Testis (tissue), 3 donors: ENCODE results near the gene TUBGCP3. TPM values are rescaled to one million over a fixed set of nuclear protein-coding genes. Genes with fewer than 3 reads are reported as not detected.

Experiments used
- DNase-seq: peaks from one replicate; pipeline ENCODE4 v3.0.0-alpha.2; 2019
- H3K27ac ChIP-seq, 2 donors: fragments of 200-600 bp; sonication (generic); one replicate each; pipeline ENCODE4 v1.5.1; 2019
- H3K27me3 ChIP-seq: fragments of 200-600 bp; sonication (generic); one replicate; pipeline ENCODE4 v1.5.1; 2019
- H3K36me3 ChIP-seq: fragments of 200-600 bp; sonication (generic); one replicate; pipeline ENCODE4 v1.5.1; 2017; ENCODE audit warnings: low read depth; ENCODE audit errors: missing control alignments
- H3K4me1 ChIP-seq: fragments of 200-600 bp; sonication (generic); one replicate; pipeline ENCODE4 v1.5.1; 2019
- H3K4me3 ChIP-seq, 2 donors: fragments of 200-600 bp; sonication (generic); one replicate each; pipeline ENCODE4 v1.5.1; 2017 to 2019
- H3K9me3 ChIP-seq: fragments of 200-600 bp; sonication (generic); one replicate; pipeline ENCODE4 v1.5.1; 2017
- POLR2A ChIP-seq: fragments of 450-650 bp; IDR thresholded peaks from one replicate; pipeline ENCODE4 v1.6.1; 2017; ENCODE audit warnings: antibody characterized with exemption, mild to moderate bottlenecking, moderate library complexity
- WGBS, 2 donors: methylation state at CpG; one replicate each; pipeline ENCODE4 v1.1.5; 2018; 5-methylcytosine and 5-hydroxymethylcytosine counted together
- intact Hi-C: fragments of 100-400 bp; cut with DNase I; formaldehyde crosslinking; loops from one replicate; pipeline ENCODE4 v1.15.1; 2023; ENCODE audit warnings: low total_unique reads
- polyA plus RNA-seq: library from polyadenylated mRNA; stranded (reverse); fragments of 350-450 nt; fragmentation: Illumina TruSeq; extraction: RNeasy Lipid Tissue Mini Kit (QIAGEN cat#74804); gene quantifications from one replicate; pipeline ENCODE4 v1.2.3, GENCODE V29; 2014; ENCODE audit warnings: low read depth, low replicate concordance; ENCODE audit not compliant: insufficient read depth
- total RNA-seq, 2 donors: library from RNA; depleted of rRNA; stranded (reverse); fragments of >200 nt; gene quantifications; one replicate each; pipeline ENCODE4 v1.2.3, GENCODE V29; 2016
- TF ChIP-seq, protein P1 (sequence below), 3 experiments: fragments of 450-650 bp in 2 of 3; fragments of 200-600 bp in 1 of 3; sonication (generic) in 1 of 3; IDR thresholded peaks; one replicate each; pipeline ENCODE4 v1.5.1; 2016 to 2019; ENCODE audit warnings: antibody characterized with exemption in 3 of 3, mild to moderate bottlenecking in 2 of 3, moderate library complexity in 1 of 3

Gene TUBGCP3
- total and polyA plus RNA-seq, 3 donors from 2014 or later = 42.4 to 53.1 (median 53.1) TPM

DNA sequence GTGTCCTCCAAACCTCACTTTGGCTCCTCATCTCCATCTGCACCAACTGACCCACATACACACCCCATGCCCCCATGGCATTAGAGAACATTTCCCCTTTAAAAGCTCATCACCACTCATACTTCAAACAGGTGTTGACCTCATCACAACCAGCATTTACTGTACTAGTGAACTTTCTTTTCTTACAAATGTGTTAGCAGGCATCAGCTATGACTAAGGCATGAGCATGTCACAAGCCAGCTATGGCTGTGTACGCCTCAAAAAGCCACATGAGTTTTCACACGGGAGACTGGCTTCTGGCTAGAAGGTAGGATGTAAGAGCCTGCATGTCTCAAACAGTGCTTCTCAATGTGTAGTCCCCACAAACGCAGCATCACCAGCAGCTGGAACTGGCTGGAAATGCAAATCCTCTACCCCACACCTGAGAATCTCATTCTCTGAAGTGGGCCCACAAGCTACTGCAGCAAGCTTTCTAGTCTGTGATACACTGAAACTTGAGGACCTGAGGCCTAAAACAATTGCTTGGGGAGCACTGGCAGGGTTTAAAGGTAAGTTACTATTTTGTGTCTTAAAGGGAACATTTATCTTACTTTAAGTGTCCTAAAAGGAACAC is 66.8 kb downstream of the TUBGCP3 start:
- Histone ChIP-seq H3K4me3 (no peak overlapping the region), H3K27me3 (no peaks in the 10 kb centered on the region), H3K36me3 (no peaks in the 10 kb centered on the region), H3K27ac (no peak overlapping the region), H3K4me1 (no peaks in the 10 kb centered on the region), H3K9me3 (no peaks in the 10 kb centered on the region)
- 79 to 94% methylated on average over 3 of the region's 3 CpGs for WGBS, 2 donors
- no peak for DNase-seq
- TF ChIP-seq, protein P1, sequence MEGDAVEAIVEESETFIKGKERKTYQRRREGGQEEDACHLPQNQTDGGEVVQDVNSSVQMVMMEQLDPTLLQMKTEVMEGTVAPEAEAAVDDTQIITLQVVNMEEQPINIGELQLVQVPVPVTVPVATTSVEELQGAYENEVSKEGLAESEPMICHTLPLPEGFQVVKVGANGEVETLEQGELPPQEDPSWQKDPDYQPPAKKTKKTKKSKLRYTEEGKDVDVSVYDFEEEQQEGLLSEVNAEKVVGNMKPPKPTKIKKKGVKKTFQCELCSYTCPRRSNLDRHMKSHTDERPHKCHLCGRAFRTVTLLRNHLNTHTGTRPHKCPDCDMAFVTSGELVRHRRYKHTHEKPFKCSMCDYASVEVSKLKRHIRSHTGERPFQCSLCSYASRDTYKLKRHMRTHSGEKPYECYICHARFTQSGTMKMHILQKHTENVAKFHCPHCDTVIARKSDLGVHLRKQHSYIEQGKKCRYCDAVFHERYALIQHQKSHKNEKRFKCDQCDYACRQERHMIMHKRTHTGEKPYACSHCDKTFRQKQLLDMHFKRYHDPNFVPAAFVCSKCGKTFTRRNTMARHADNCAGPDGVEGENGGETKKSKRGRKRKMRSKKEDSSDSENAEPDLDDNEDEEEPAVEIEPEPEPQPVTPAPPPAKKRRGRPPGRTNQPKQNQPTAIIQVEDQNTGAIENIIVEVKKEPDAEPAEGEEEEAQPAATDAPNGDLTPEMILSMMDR (IDR thresholded peaks at IDR 0.05) = no peak
- no peak for TF ChIP-seq POLR2A
- intact Hi-C loops = no loop called here

DNA sequence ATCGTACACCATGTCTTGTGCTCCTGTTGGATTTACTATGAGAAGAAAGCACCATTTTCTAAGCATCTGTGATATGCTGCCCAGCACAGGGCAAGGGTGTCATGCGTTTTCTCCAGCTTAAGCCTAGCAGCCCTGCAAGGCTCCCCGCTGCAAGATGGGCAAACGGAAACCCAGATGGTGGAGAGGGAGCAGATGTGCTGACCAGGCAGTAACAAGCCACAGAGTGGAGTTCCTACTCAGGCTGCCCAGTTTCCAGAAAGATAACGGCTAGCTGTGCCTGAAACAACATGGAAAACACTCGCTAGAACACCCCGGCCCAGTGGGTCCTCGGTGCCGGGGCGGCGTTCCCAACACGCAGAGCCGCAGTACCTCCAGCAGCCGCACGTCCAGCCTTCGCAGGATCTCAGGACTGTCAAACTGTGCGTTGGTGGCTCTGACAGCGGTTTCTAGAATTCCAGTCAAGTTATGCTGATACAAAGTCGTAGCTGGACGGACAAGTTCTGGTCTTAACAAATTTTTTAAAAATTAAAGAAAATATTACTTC is 68.4 kb downstream of the TUBGCP3 start:
- no peaks in the 10 kb centered on the region for H3K27me3 ChIP-seq
- WGBS, 2 donors = 95 to 96% methylated on average over 20 of the region's 20 CpGs
- no peaks in the 10 kb centered on the region for H3K36me3 ChIP-seq
- H3K4me3 ChIP-seq = no peak overlapping the region
- no peaks in the 10 kb centered on the region for H3K4me1 ChIP-seq
- no peak overlapping the region for H3K27ac ChIP-seq
- intact Hi-C loops = no loop called here
- no peaks in the 10 kb centered on the region for H3K9me3 ChIP-seq
- DNase-seq = no peak
- TF ChIP-seq, protein P1 (IDR thresholded peaks at IDR 0.05) = no peak
- TF ChIP-seq POLR2A = no peak

- TF ChIP-seq, protein P1 (IDR thresholded peaks at IDR 0.05) = no peak
- no peak for TF ChIP-seq POLR2A
- no peak overlapping the region for H3K4me3 ChIP-seq
- H3K9me3 ChIP-seq = no peaks in the 10 kb centered on the region
- no peak for DNase-seq
- no peaks in the 10 kb centered on the region for H3K27me3 ChIP-seq
- H3K4me1 ChIP-seq = no peaks in the 10 kb centered on the region
- H3K36me3 ChIP-seq = no peaks in the 10 kb centered on the region
- H3K27ac ChIP-seq = no peak overlapping the region
- WGBS, 2 donors = 94 to 95% methylated on average over 13 of the region's 13 CpGs
- intact Hi-C loops = no loop called here
Observed at GRCh38 chr13:112516218-112516617, 71.7 kb downstream of the TUBGCP3 start.

GRCh38 chr13:112513761-112514160 is 74.2 kb downstream of the TUBGCP3 start:
- DNase-seq = no peak
- intact Hi-C loops = no loop called here
- 94% methylated on average over 6 of the region's 6 CpGs for WGBS, 2 donors
- Histone ChIP-seq H3K27me3 (no peaks in the 10 kb centered on the region), H3K4me3 (no peak overlapping the region), H3K36me3 (no peaks in the 10 kb centered on the region), H3K4me1 (no peaks in the 10 kb centered on the region), H3K9me3 (no peaks in the 10 kb centered on the region), H3K27ac (no peak overlapping the region)
- TF ChIP-seq, protein P1 (IDR thresholded peaks at IDR 0.05) = no peak
- no peak for TF ChIP-seq POLR2A
